ENCODE data around the gene MAML3.
A peak's percentile ranks its signal among the peaks of the same experiment; 100 is the strongest.

DNA sequence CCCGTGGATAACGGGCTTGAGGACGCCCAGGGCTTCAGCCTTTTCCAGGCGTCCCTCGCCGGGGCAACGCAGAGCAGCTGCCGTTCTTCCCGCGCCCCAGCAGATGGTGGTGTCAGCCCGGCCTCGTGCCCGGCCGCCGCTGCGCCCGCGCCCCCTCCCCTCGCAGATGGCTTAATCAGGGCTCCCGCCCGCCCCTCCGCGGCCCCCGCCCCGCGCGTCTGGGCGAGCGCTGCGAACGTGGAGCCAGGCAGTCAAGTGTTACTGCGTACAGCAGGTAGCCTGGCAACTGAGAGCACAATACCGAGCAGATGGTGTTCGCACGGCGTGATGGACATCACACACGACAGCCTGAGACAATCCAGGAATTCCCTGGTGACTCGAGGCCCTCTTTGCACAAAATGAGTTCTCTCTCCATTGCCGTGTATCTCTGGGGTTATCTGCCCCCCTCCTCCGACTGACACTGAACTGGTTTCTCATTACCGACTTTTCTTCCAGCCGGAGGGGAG, 419.1 kb downstream of the MAML3 start:
- TF ChIP-seq EP300 (IDR thresholded peaks at IDR 0.05) (no peak), POLR2A (IDR thresholded peaks at IDR 0.05) (peak; percentile 51)
- TF ChIP-seq, protein P1, sequence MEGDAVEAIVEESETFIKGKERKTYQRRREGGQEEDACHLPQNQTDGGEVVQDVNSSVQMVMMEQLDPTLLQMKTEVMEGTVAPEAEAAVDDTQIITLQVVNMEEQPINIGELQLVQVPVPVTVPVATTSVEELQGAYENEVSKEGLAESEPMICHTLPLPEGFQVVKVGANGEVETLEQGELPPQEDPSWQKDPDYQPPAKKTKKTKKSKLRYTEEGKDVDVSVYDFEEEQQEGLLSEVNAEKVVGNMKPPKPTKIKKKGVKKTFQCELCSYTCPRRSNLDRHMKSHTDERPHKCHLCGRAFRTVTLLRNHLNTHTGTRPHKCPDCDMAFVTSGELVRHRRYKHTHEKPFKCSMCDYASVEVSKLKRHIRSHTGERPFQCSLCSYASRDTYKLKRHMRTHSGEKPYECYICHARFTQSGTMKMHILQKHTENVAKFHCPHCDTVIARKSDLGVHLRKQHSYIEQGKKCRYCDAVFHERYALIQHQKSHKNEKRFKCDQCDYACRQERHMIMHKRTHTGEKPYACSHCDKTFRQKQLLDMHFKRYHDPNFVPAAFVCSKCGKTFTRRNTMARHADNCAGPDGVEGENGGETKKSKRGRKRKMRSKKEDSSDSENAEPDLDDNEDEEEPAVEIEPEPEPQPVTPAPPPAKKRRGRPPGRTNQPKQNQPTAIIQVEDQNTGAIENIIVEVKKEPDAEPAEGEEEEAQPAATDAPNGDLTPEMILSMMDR (IDR thresholded peaks at IDR 0.05) = peak; percentile 81 to 89 (median 86)
